Activated CD4-positive, alpha-beta memory T cell treated with anti-CD3 and anti-CD28 coated beads for 36 hours (primary cell): ENCODE measurements around the gene BEST4. TPM values are rescaled to one million over a fixed set of nuclear protein-coding genes. Genes with fewer than 3 reads are reported as not detected.
A peak's percentile ranks its signal among the peaks of the same experiment; 100 is the strongest.
"Not testable (repeated sequence)": the region's sequence is repeated elsewhere in the genome, so short reads cannot be mapped to it uniquely, and the experiment has no call there.

Experiments used
- CTCF ChIA-PET: fragments of 350-600 bp; sonication (Branson Sonifier 250); formaldehyde crosslinking; loops from one replicate; lab custom pipeline; 2021; ENCODE audit warnings: antibody characterized with exemption, inconsistent platforms; lab: Charles Lee
- POLR2A ChIA-PET: fragments of 350-600 bp; sonication (Branson Sonifier 250); formaldehyde crosslinking; loops from one replicate; lab custom pipeline; 2021; ENCODE audit warnings: antibody characterized with exemption; lab: Charles Lee
- DNase-seq: peaks from one replicate; pipeline ENCODE4 v3.0.0-alpha.2; 2020
- H3K27ac Mint-ChIP-seq: one replicate; pipeline ENCODE4 v1.8.0; 2021; ENCODE audit warnings: mixed read lengths
- H3K27me3 Mint-ChIP-seq: one replicate; pipeline ENCODE4 v1.8.0; 2021; ENCODE audit warnings: mixed read lengths
- H3K36me3 Mint-ChIP-seq: one replicate; pipeline ENCODE4 v1.8.0; 2021; ENCODE audit warnings: mixed read lengths
- H3K4me1 Mint-ChIP-seq: one replicate; pipeline ENCODE4 v1.8.0; 2021; ENCODE audit warnings: low read depth, mixed read lengths
- H3K4me3 Mint-ChIP-seq: one replicate; pipeline ENCODE4 v1.8.0; 2021; ENCODE audit warnings: mild to moderate bottlenecking, mixed read lengths
- H3K9me3 Mint-ChIP-seq: one replicate; pipeline ENCODE4 v1.8.0; 2021; ENCODE audit warnings: mixed read lengths
- intact Hi-C: fragments of 100-400 bp; cut with micrococcal nuclease; formaldehyde crosslinking; loops from one replicate; pipeline ENCODE4 v1.15.1; 2023
- total RNA-seq, 2 experiments: library from RNA; stranded (reverse); gene quantifications; one replicate each; pipeline ENCODE4 v1.2.3, GENCODE V29; 2021

The BEST4 gene
- total RNA-seq, 2 experiments from 2014 or later: 1.1 to 1.3 TPM

GRCh38 chr1:44739307-44740178 lies 48.4 kb downstream of the BEST4 start, which contains the start of gene KIF2C:
TSS of gene KIF2C (plus strand) at chr1:44739837. CDS start at chr1:44739933, 96 bp downstream.
- Mint-ChIP-seq H3K9me3 (no peaks in the 10 kb centered on the region), H3K4me1 (peaks cover 24% of the 10 kb centered on the region), H3K27me3 (no peaks in the 10 kb centered on the region), H3K4me3 (peak within 1 kb of the TSS; percentile 93), H3K27ac (peak within 1 kb of the TSS; percentile 93), H3K36me3 (peaks cover 28% of the 10 kb centered on the region)
- CTCF ChIA-PET: interaction anchor here (0.7 to 1.9 kb wide), 3 partner anchors 8 to 65 kb away, joined by 3 to 4 read pairs (median 3); partner anchors contain the start of genes ARMH1, RNU5D-1 and TMEM53
- intact Hi-C loops: loop anchor here (1.0 to 10.0 kb wide), 5 partner anchors 8 to 465 kb away; partner anchors contain the start of genes EIF2B3, RNU5D-1, RPS8 and ZSWIM5
- peak; percentile 99 for DNase-seq
- POLR2A ChIA-PET: interaction anchor here (1.0 to 2.6 kb wide), 4 partner anchors 9 to 36 kb away, joined by 4 to 21 read pairs (median 13); partner anchors contain the start of genes RNU5D-1 and RPS8

DNA sequence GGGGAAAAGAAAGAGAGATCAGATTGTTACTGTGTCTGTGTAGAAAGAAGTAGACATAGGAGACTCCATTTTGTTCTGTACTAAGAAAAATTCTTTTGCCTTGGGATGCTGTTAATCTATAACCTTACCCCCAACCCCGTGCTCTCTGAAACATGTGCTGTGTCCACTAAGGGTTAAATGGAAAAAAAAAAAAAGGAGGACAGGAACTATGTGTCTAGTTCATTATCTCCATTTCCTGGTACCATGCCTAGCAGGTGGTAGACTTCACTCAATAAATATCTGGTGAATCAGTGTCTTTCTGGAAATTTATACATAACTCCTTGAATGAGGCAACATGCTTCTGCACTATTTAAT lies 49.0 kb downstream of the BEST4 start:
- peak overlapping the region; percentile 93 for H3K27ac Mint-ChIP-seq
- not testable (repeated sequence) for H3K9me3 Mint-ChIP-seq, H3K27me3 Mint-ChIP-seq, DNase-seq
- ChIA-PET POLR2A (interaction anchor here (2.2 to 2.6 kb wide), 3 partner anchors 8 to 37 kb away, joined by 12 to 21 read pairs (median 14); partner anchors contain the start of genes RNU5D-1 and RPS8), CTCF (interaction anchor here (0.7 to 1.9 kb wide), 2 partner anchors 8 to 65 kb away, joined by 3 to 4 read pairs; partner anchors contain the start of genes ARMH1, RNU5D-1 and TMEM53)
- peaks cover 25% of the 10 kb centered on the region for H3K36me3 Mint-ChIP-seq
- H3K4me1 Mint-ChIP-seq: peaks cover 24% of the 10 kb centered on the region
- intact Hi-C loops: loop anchor here (1.0 to 10.0 kb wide), 5 partner anchors 8 to 466 kb away; partner anchors contain the start of genes EIF2B3, RNU5D-1, RPS8 and ZSWIM5
- peak overlapping the region; percentile 93 for H3K4me3 Mint-ChIP-seq

- no peak overlapping the region for H3K4me3 Mint-ChIP-seq
- intact Hi-C loops: loop anchor here (10.0 kb wide), 2 partner anchors 249 to 469 kb away; partner anchors contain the start of genes EIF2B3 and ZSWIM5
- H3K4me1 Mint-ChIP-seq: peaks cover 25% of the 10 kb centered on the region
- DNase-seq: no peak
- H3K9me3 Mint-ChIP-seq: no peaks in the 10 kb centered on the region
- H3K27ac Mint-ChIP-seq: no peak overlapping the region
- H3K27me3 Mint-ChIP-seq: no peaks in the 10 kb centered on the region
- H3K36me3 Mint-ChIP-seq: peaks cover 9% of the 10 kb centered on the region
- ChIA-PET POLR2A (interaction anchor here (2.3 kb wide), 1 partner anchor 14 kb away, joined by 11 read pairs; no protein-coding TSS in a partner anchor), CTCF (no interaction called here)
These were observed 52.0 kb downstream of the BEST4 start for GRCh38 chr1:44735992-44736391.

DNA sequence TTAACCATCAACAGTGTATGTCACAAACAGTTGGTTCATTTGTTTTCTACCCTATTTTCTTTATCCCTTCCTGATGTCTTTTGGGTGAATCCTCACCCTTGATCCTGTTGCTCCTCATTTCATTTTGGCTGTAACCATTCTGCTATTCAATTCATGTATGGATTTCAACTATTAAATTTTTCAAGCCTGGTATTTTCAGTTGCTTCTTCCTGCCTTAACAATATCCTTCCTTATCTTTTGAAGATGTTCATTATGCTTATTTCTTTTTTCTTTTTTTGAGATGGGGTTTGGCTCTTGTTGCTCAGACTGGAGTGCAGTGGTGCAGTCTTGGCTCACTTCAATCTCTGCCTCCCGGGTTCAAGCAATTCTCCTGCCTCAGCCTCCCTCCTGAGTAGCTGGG lies 54.2 kb downstream of the BEST4 start:
- Mint-ChIP-seq H3K4me3 (no peak overlapping the region), H3K9me3 (peaks cover 2% of the 10 kb centered on the region), H3K4me1 (peaks cover 23% of the 10 kb centered on the region), H3K36me3 (peaks cover 4% of the 10 kb centered on the region), H3K27me3 (peaks cover 3% of the 10 kb centered on the region), H3K27ac (no peak overlapping the region)
- POLR2A ChIA-PET: interaction anchor here (1.0 to 5.6 kb wide), 2 partner anchors 14 to 83 kb away, joined by 4 to 461 read pairs; no protein-coding TSS in a partner anchor
- intact Hi-C loops: loop anchor here (5.0 to 10.0 kb wide), 3 partner anchors 251 to 759 kb away; partner anchors contain the start of genes EIF2B3, TESK2 and ZSWIM5
- DNase-seq: no peak
- CTCF ChIA-PET: interaction anchor here (0.6 to 0.7 kb wide), 2 partner anchors 15 to 18 kb away, joined by 3 read pairs; no protein-coding TSS in a partner anchor

Other genes with a start within 250 kb of the BEST4 start
- gene TMEM53, start 113.7 kb downstream of the BEST4 start, total RNA-seq: 1 to 10 TPM; 5.1 to 6.5 TPM
- gene ARMH1, start 113.5 kb downstream of the BEST4 start, total RNA-seq: 100 to 1,000 TPM; 134 to 141 TPM
- gene RNU5D-1, start 57.0 kb downstream of the BEST4 start, total RNA-seq: not detected
- gene KIF2C, start 48.3 kb downstream of the BEST4 start, total RNA-seq: 100 to 1,000 TPM; 107 to 113 TPM
- gene RPS8, start 12.6 kb downstream of the BEST4 start, total RNA-seq: 1,000 to 10,000 TPM; 2,983 to 3,047 TPM
- 10 to 100 TPM; 80.2 to 87.9 TPM for gene PLK3, start 12.2 kb upstream of the BEST4 start, total RNA-seq
- gene DYNLT4, start 19.2 kb upstream of the BEST4 start, total RNA-seq: under 1 TPM; 0.40 to 0.41 TPM
- gene BTBD19, start 20.4 kb upstream of the BEST4 start, total RNA-seq: 10 to 100 TPM; 35.2 to 38.6 TPM
- gene PTCH2, start 55.1 kb upstream of the BEST4 start, total RNA-seq: under 1 TPM; 0.61 to 0.62 TPM
- 10 to 100 TPM; 41.9 to 44.8 TPM for gene EIF2B3, start 198.4 kb upstream of the BEST4 start, total RNA-seq
- 10 to 100 TPM; 23.7 to 25.0 TPM for gene HECTD3, start 223.2 kb upstream of the BEST4 start, total RNA-seq
- gene UROD, start 224.1 kb upstream of the BEST4 start, total RNA-seq: 100 to 1,000 TPM; 105 to 106 TPM